Left renal cortex interstitium (tissue), 4 donors: ENCODE data around the gene CCDC136. TPM values are rescaled to one million over a fixed set of nuclear protein-coding genes. Genes with fewer than 3 reads are reported as not detected.

ENCODE experiments used
- DNase-seq, 4 donors: peaks; one replicate each; pipeline ENCODE4 v3.0.0-alpha.2; 2013; ENCODE audit warnings: low read depth in 4 of 4, low spot score in 2 of 4, missing footprints in 1 of 4
- polyA plus RNA-seq, 4 donors: library from polyadenylated mRNA; unstranded; fragments of 120-200 nt; gene quantifications; one replicate each; pipeline ENCODE4 v1.2.1, GENCODE V29; 2013; ENCODE audit not compliant: insufficient read length in 4 of 4

CCDC136 gene
- polyA plus RNA-seq, 4 donors: 12.0 to 31.0 (median 21.3) TPM

GRCh38 chr7:128775744-128776474 lies 15.9 kb upstream of the CCDC136 start, which contains the start of gene OPN1SW:
OPN1SW (minus strand) TSS chr7:128775794; CDS start chr7:128775781, 13 bp downstream.
- no peak for DNase-seq

GRCh38 chr7:128777156-128778123 lies 14.3 kb upstream of the CCDC136 start:
- DNase-seq: no peak

- DNase-seq: no peak
Observed at GRCh38 chr7:128778946-128779345, 12.8 kb upstream of the CCDC136 start.

GRCh38 chr7:128781126-128781525 lies 10.6 kb upstream of the CCDC136 start:
- DNase-seq: no peak

GRCh38 chr7:128781851-128782250 lies 9.9 kb upstream of the CCDC136 start:
- DNase-seq: no peak

GRCh38 chr7:128783143-128783861 lies 8.5 kb upstream of the CCDC136 start:
- peak in 2 of 4 donors; percentile 41 to 52 for DNase-seq

- DNase-seq: no peak
Observed at GRCh38 chr7:128785738-128786137, 6.0 kb upstream of the CCDC136 start.

GRCh38 chr7:128788446-128789412 lies 3.0 kb upstream of the CCDC136 start:
- no peak for DNase-seq

- peak in 1 of 4 donors; percentile 16 for DNase-seq
Observed at GRCh38 chr7:128790315-128791041, 1.3 kb upstream of the CCDC136 start.

- no peak for DNase-seq
Observed at GRCh38 chr7:128791972-128792327, 182 bp downstream of the CCDC136 start.

- DNase-seq: no peak
Observed at GRCh38 chr7:128792471-128793180, 858 bp downstream of the CCDC136 start.

GRCh38 chr7:128793181-128793547 lies 1.4 kb downstream of the CCDC136 start:
- DNase-seq: no peak

- DNase-seq: no peak
Observed at GRCh38 chr7:128794020-128794419, 2.3 kb downstream of the CCDC136 start.

- no peak for DNase-seq
Observed at GRCh38 chr7:128794436-128794835, 2.7 kb downstream of the CCDC136 start.

GRCh38 chr7:128795129-128795528 lies 3.4 kb downstream of the CCDC136 start:
- no peak for DNase-seq

- DNase-seq: no peak
Observed at GRCh38 chr7:128796327-128796726, 4.6 kb downstream of the CCDC136 start.

- DNase-seq: no peak
Observed at GRCh38 chr7:128799451-128799850, 7.7 kb downstream of the CCDC136 start.

GRCh38 chr7:128800567-128800966 lies 8.8 kb downstream of the CCDC136 start:
- no peak for DNase-seq
